Choroid plexus epithelial cell (primary cell): ENCODE results near the gene RBM11.

Source experiments
- DNase-seq: peaks from one replicate; pipeline ENCODE4 v3.0.0-alpha.2; 2010; ENCODE audit warnings: low read depth
- H3K4me3 ChIP-seq: 2 replicates; pipeline ENCODE4 v1.5.1; 2011; ENCODE audit warnings: low read depth, mild to moderate bottlenecking, control low read depth, low read length, moderate library complexity
- CTCF ChIP-seq: conservative IDR thresholded peaks from 2 replicates; pipeline ENCODE4 v1.5.1; 2011; ENCODE audit warnings: low read depth, mild to moderate bottlenecking, control low read depth, inconsistent platforms, low read length, moderate library complexity

The RBM11 gene

GRCh38 chr21:14245711-14246110 is 29.8 kb downstream of the RBM11 start:
- TF ChIP-seq CTCF: no peak
- DNase-seq: no peak
- no peak overlapping the region for H3K4me3 ChIP-seq

DNA sequence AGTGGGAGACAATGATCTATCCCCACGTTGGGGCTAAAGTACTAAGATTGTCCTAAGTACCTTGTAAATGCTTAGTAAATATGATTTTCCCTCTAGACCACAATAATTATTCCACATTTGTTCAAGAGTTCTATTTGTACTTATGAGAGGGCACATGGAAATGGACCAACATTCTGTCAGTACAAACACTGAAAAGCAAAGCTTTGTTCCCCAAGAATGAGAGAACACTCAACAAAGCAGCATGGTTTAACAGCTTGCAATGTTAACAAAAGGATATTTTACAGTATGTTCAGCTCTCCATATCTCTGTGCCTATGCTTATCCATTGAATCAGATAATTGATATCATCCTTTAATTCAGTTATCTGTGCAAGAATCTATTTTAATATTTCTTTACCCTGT is 35.4 kb downstream of the RBM11 start:
- TF ChIP-seq CTCF: no peak
- H3K4me3 ChIP-seq: no peak overlapping the region
- no peak for DNase-seq

- peak; percentile 61 for TF ChIP-seq CTCF
- no peak overlapping the region for H3K4me3 ChIP-seq
- DNase-seq: peak; percentile 81
Measured at GRCh38 chr21:14259747-14260146, 43.8 kb downstream of the RBM11 start.

DNA sequence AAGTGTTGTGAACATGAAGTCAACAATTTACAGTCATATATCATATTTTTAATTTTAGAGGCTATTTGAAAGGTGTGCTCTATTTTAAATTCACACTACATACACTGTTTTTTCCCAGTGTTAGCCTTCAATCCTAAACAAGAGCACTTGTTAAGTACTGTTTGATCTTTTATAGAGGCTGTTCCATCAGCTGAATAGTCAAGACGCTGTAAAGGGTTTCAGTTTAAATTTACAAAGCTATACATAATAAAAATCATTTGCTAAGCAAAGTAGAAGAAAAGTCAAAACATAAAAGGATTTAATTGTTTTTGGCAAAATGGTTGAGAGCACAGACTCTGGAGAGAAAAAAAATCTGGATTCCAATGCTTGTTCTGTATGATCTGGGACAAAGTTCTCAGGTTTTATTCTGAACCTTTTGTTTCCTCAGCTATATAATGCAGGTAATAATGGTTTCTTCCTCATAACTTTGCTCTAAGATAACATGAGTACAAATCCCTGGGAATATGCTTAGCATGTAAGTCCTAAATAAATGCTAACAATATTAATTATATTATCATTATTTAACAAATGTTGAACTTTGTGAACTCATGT is 44.3 kb downstream of the RBM11 start:
- H3K4me3 ChIP-seq: no peak overlapping the region
- no peak for DNase-seq
- TF ChIP-seq CTCF: no peak

DNA sequence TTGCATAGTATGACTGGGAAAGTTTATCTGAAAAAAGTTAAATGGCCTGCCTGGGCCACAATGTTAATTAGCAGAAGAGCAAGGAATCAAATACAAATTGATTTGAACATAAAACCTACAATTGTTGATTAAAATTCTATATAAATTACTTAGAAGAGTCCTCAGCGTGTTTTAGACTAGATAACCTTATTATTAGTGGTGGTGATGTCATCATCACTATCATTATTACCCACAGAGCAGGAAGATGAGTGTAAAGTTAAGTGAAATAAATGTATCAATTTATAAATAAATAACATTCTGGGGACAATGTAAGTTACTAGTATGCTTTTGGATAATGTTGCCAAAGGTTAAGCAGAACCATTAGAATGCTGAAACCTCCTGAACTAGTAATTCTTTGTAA is 46.1 kb downstream of the RBM11 start:
- TF ChIP-seq CTCF: no peak
- no peak for DNase-seq
- H3K4me3 ChIP-seq: no peak overlapping the region

DNA sequence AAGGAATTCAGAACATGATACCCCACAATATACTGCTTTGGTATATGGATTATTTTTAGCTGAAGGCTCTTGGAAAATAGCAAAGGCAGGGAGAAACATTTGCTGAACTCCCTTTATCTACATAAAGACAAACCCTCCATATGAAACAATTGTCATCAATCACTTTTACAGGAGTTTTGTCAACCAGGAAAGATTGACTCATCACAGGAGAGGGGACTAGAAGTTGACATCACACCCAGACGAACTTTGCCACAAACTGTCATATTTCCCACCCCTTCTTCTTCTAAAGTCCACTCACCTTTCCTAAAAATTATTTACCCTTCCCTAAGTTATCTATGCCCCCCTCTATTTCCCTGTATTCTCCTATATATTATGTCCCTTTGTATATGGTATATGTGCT is 47.9 kb downstream of the RBM11 start:
- TF ChIP-seq CTCF: no peak
- no peak for DNase-seq
- H3K4me3 ChIP-seq: no peak overlapping the region

DNA sequence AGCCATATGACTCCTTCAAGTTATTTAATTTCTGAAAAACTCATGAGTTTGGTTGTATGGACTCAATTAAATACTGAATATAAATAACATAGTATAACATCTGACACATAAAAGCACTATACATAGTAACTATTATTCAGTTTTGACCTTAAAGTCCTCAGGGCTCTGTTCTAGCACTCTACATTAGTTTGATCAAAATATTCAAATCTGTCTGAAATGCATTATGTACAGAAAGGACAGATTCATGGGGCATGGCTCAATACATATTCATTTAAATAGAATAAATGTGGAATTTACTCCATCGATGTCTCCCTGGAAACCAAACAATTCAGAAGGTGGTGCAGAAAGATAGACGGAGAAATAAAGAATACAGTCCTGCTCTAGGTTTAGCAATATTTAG is 49.1 kb downstream of the RBM11 start:
- no peak for DNase-seq
- TF ChIP-seq CTCF: no peak
- no peak overlapping the region for H3K4me3 ChIP-seq
